H1 (cell line): ENCODE data around the gene OGG1. TPM values are rescaled to one million over a fixed set of nuclear protein-coding genes. Genes with fewer than 3 reads are reported as not detected.

Experiments used
- CTCF ChIA-PET: fragments of 300-600 bp; sonication (Branson Sonifier 250); formaldehyde crosslinking; loops from one replicate; lab custom pipeline; 2021; ENCODE audit not compliant: partially characterized antibody; lab: Charles Lee
- POLR2A ChIA-PET: fragments of 300-600 bp; sonication (Branson Sonifier 250); formaldehyde crosslinking; loops from one replicate; lab custom pipeline; 2021; ENCODE audit warnings: inconsistent platforms; ENCODE audit not compliant: partially characterized antibody; lab: Charles Lee
- DNase-seq, 2 experiments: peaks; one replicate each; pipeline versions ENCODE4 v3.0.0 to v3.0.0-alpha.2; 2010 to 2022; ENCODE audit warnings: low spot score in 2 of 2, low read depth in 1 of 2, mixed read lengths in 1 of 2
- FAIRE-seq: peaks from 2 replicates; lab custom pipeline; 2011; peaks lifted over from hg19 to GRCh38; lab: Jason Lieb, UNC
- H2AFZ ChIP-seq: 2 replicates; pipeline ENCODE4 v1.8.1; 2012; ENCODE audit warnings: low read length, inconsistent platforms
- H2AK5ac ChIP-seq: 2 replicates; pipeline ENCODE4 v1.6.1; 2013; ENCODE audit warnings: low read depth, low read length
- H2BK120ac ChIP-seq: replicated peaks from 2 replicates; pipeline ENCODE3; 2013; ENCODE audit warnings: low read depth, low read length, inconsistent platforms
- H2BK12ac ChIP-seq: 2 replicates; pipeline ENCODE4 v1.6.1; 2013; ENCODE audit warnings: low read depth, low read length
- H2BK15ac ChIP-seq: 2 replicates; pipeline ENCODE4 v1.6.1; 2013; ENCODE audit warnings: low read length
- H2BK20ac ChIP-seq: 2 replicates; pipeline ENCODE4 v1.6.1; 2013; ENCODE audit warnings: low read length
- H2BK5ac ChIP-seq: 2 replicates; pipeline ENCODE4 v1.6.1; 2013; ENCODE audit warnings: low read depth, low read length
- H3K14ac ChIP-seq: 2 replicates; pipeline ENCODE4 v1.6.1; 2013; ENCODE audit warnings: inconsistent platforms; ENCODE audit not compliant: insufficient read length
- H3K18ac ChIP-seq: 2 replicates; pipeline ENCODE4 v1.6.1; 2013; ENCODE audit warnings: low read length; ENCODE audit errors: extremely low read depth
- H3K23ac ChIP-seq: 2 replicates; pipeline ENCODE4 v1.6.1; 2013; ENCODE audit warnings: inconsistent platforms; ENCODE audit not compliant: insufficient read length
- H3K23me2 ChIP-seq: 2 replicates; pipeline ENCODE4 v1.6.1; 2013; ENCODE audit warnings: low read depth, low read length
- H3K27ac ChIP-seq: 2 replicates; pipeline ENCODE4 v1.6.1; 2011; ENCODE audit warnings: low read depth, low read length, inconsistent platforms
- H3K27me3 ChIP-seq, 4 experiments: replicated peaks in 1 of 4; 1 replicate in 1 of 4; 2 replicates in 3 of 4; pipeline versions ENCODE4 v1.6.1 to v1.8.1; 2011 to 2013; ENCODE audit warnings: low read length in 3 of 4, mild to moderate bottlenecking in 3 of 4, inconsistent platforms in 2 of 4, mixed read lengths in 2 of 4, moderate library complexity in 1 of 4; ENCODE audit not compliant: control insufficient read depth in 3 of 4, insufficient read depth in 3 of 4; ENCODE audit errors: extremely low read depth in 1 of 4
- H3K36me3 ChIP-seq, 4 experiments: 2 replicates each; pipeline versions ENCODE4 v1.6.1 to v1.8.1; 2011 to 2013; ENCODE audit warnings: mild to moderate bottlenecking in 4 of 4, low read length in 3 of 4, moderate library complexity in 2 of 4, control low read depth in 1 of 4, inconsistent platforms in 1 of 4; ENCODE audit not compliant: insufficient read depth in 4 of 4, control insufficient read depth in 2 of 4
- H3K4ac ChIP-seq: replicated peaks from 2 replicates; pipeline ENCODE3; 2013; ENCODE audit warnings: low read length, low read depth, mixed read lengths, inconsistent platforms; ENCODE audit not compliant: insufficient read length
- H3K4me1 ChIP-seq, 4 experiments: replicated peaks in 1 of 4; 1 replicate in 1 of 4; 2 replicates in 3 of 4; pipeline versions ENCODE4 v1.6.1 to v1.8.1; 2011 to 2013; ENCODE audit warnings: low read length in 3 of 4, inconsistent platforms in 2 of 4, mixed read lengths in 1 of 4; ENCODE audit not compliant: insufficient read depth in 4 of 4, control insufficient read depth in 3 of 4
- H3K4me2 ChIP-seq, 2 experiments: 2 replicates each; pipeline versions ENCODE4 v1.6.1 to v1.8.1; 2011 to 2013; ENCODE audit warnings: low read depth in 2 of 2, low read length in 2 of 2, control low read depth in 1 of 2, inconsistent platforms in 1 of 2, mild to moderate bottlenecking in 1 of 2; ENCODE audit not compliant: insufficient read depth in 1 of 2
- H3K4me3 ChIP-seq, 4 experiments: fragments of 200-600, 300-600 bp in 1 of 4; sonication (generic), shearing (Covaris generic), sonication (Bioruptor Twin) in 1 of 4; 2 replicates each; pipeline versions ENCODE4 v1.5.1 to v1.8.1; 2011 to 2016; ENCODE audit warnings: low read length in 4 of 4, low read depth in 3 of 4, control low read depth in 2 of 4, inconsistent platforms in 2 of 4, mild to moderate bottlenecking in 2 of 4, mixed read lengths in 1 of 4, moderate library complexity in 1 of 4; ENCODE audit not compliant: insufficient read depth in 2 of 4; ENCODE audit errors: extremely low read depth in 1 of 4
- H3K56ac ChIP-seq: replicated peaks from 2 replicates; pipeline ENCODE3; 2013; ENCODE audit warnings: low read depth, mild to moderate bottlenecking, mixed read lengths, low read length, inconsistent platforms; ENCODE audit not compliant: insufficient read length
- H3K79me1 ChIP-seq: 2 replicates; pipeline ENCODE4 v1.6.1; 2013; ENCODE audit warnings: low read depth, low read length, control low read depth
- H3K79me2 ChIP-seq, 2 experiments: 2 replicates each; pipeline versions ENCODE4 v1.6.1 to v1.8.1; 2012 to 2013; ENCODE audit warnings: low read length in 2 of 2, mild to moderate bottlenecking in 2 of 2, inconsistent platforms in 1 of 2; ENCODE audit not compliant: insufficient read depth in 2 of 2, control insufficient read depth in 1 of 2
- H3K9ac ChIP-seq, 4 experiments: replicated peaks in 1 of 4; 1 replicate in 1 of 4; 2 replicates in 3 of 4; pipeline versions ENCODE4 v1.6.1 to v1.8.1; 2011 to 2013; ENCODE audit warnings: low read depth in 3 of 4, low read length in 3 of 4, control low read depth in 2 of 4, mild to moderate bottlenecking in 2 of 4, moderate library complexity in 2 of 4, inconsistent platforms in 1 of 4; ENCODE audit errors: extremely low read depth in 1 of 4
- H3K9me3 ChIP-seq, 2 experiments: 2 replicates each; pipeline versions ENCODE4 v1.6.1 to v1.8.1; 2012 to 2013; ENCODE audit warnings: mild to moderate bottlenecking in 2 of 2, moderate library complexity in 2 of 2, control low read depth in 1 of 2, inconsistent platforms in 1 of 2, low read depth in 1 of 2, low read length in 1 of 2, mixed read lengths in 1 of 2; ENCODE audit not compliant: insufficient read depth in 2 of 2
- H4K20me1 ChIP-seq, 2 experiments: replicated peaks in 1 of 2; 2 replicates each; pipeline versions ENCODE3 to v1.8.1; 2011 to 2013; ENCODE audit warnings: inconsistent platforms in 2 of 2, low read length in 2 of 2, mild to moderate bottlenecking in 1 of 2; ENCODE audit not compliant: insufficient read depth in 2 of 2, control insufficient read depth in 1 of 2
- H4K5ac ChIP-seq: 2 replicates; pipeline ENCODE4 v1.6.1; 2013; ENCODE audit warnings: low read length, low read depth, mixed read lengths, inconsistent platforms; ENCODE audit not compliant: insufficient read length
- H4K8ac ChIP-seq: 2 replicates; pipeline ENCODE4 v1.8.0; 2013; ENCODE audit warnings: mild to moderate bottlenecking, moderate library complexity, low read length, inconsistent platforms; ENCODE audit not compliant: insufficient read depth; ENCODE audit errors: extremely low read depth
- H4K91ac ChIP-seq: replicated peaks from 2 replicates; pipeline ENCODE3; 2013; ENCODE audit warnings: low read length, mixed read lengths, inconsistent platforms; ENCODE audit not compliant: insufficient read length
- ATF3 ChIP-seq: IDR thresholded peaks from 2 replicates; pipeline ENCODE4 v1.6.1; 2011; ENCODE audit warnings: low read depth, mild to moderate bottlenecking, low read length; ENCODE audit not compliant: insufficient read depth
- BACH1 ChIP-seq: IDR thresholded peaks from 2 replicates; pipeline ENCODE4 v1.6.1; 2012; ENCODE audit warnings: low read length, improper control_type of control experiment
- CBX8 ChIP-seq: fragments of 300-800, 300-1000 bp; sonication (generic); IDR thresholded peaks from 2 replicates; pipeline ENCODE4 v1.7.1; 2016; ENCODE audit warnings: low read depth, low read length, borderline replicate concordance
- CHD2 ChIP-seq: IDR thresholded peaks from 2 replicates; pipeline ENCODE4 v1.6.1; 2012; ENCODE audit warnings: low read length, improper control_type of control experiment
- EZH2 ChIP-seq: fragments of 200-600 bp; sonication (generic); IDR thresholded peaks from 2 replicates; pipeline ENCODE4 v1.7.1; 2012; ENCODE audit warnings: low read depth, mild to moderate bottlenecking, moderate library complexity, low read length, inconsistent platforms; ENCODE audit not compliant: severe bottlenecking
- GABPA ChIP-seq: IDR thresholded peaks from 2 replicates; pipeline ENCODE4 v1.6.1; 2011; ENCODE audit warnings: mild to moderate bottlenecking, low read length, moderate library complexity, borderline replicate concordance; ENCODE audit not compliant: insufficient read depth
- JUN ChIP-seq: IDR thresholded peaks from 2 replicates; pipeline ENCODE4 v1.6.1; 2011; ENCODE audit warnings: low read depth, mild to moderate bottlenecking, improper control_type of control experiment, low read length
- KDM1A ChIP-seq: fragments of 200-600, 300-600 bp; sonication (generic); IDR thresholded peaks from 2 replicates; pipeline ENCODE4 v1.7.1; 2016; ENCODE audit warnings: mild to moderate bottlenecking, low read length, borderline replicate concordance
- MAX ChIP-seq: IDR thresholded peaks from 2 replicates; pipeline ENCODE4 v1.6.1; 2012; ENCODE audit warnings: inconsistent platforms
- POLR2A ChIP-seq, 2 experiments: IDR thresholded peaks; 1 replicate in 1 of 2; 2 replicates in 1 of 2; pipeline ENCODE4 v1.6.1; 2011; ENCODE audit warnings: low read depth in 2 of 2, low read length in 2 of 2, mild to moderate bottlenecking in 2 of 2; ENCODE audit errors: control extremely low read depth in 1 of 2
- RNF2 ChIP-seq: fragments of 200-900, 300-1000 bp; sonication (generic); IDR thresholded peaks from 2 replicates; pipeline ENCODE4 v1.7.1; 2016; ENCODE audit warnings: borderline replicate concordance, low read depth, mild to moderate bottlenecking, antibody characterized with exemption, low read length; ENCODE audit not compliant: poor library complexity, severe bottlenecking; ENCODE audit errors: missing control alignments
- TAF1 ChIP-seq: IDR thresholded peaks from 2 replicates; pipeline ENCODE4 v1.6.1; 2011; ENCODE audit warnings: mild to moderate bottlenecking, low read depth, low read length
- TAF7 ChIP-seq: optimal IDR thresholded peaks from 2 replicates; pipeline ENCODE3; 2011; ENCODE audit warnings: low read depth, mild to moderate bottlenecking, inconsistent platforms, low read length, moderate library complexity, borderline replicate concordance
- YY1 ChIP-seq: IDR thresholded peaks from 2 replicates; pipeline ENCODE4 v1.6.1; 2011; ENCODE audit warnings: low read depth, mild to moderate bottlenecking, low read length
- WGBS, 2 experiments: shearing (Covaris generic) in 1 of 2; methylation state at CpG; one replicate each; pipeline versions ENCODE4 v1.1.6 to v1.1.7; 2013 to 2015; ENCODE audit warnings: low lambda C conversion rate in 2 of 2, mixed read lengths in 2 of 2, inconsistent platforms in 1 of 2, low coverage in 1 of 2, missing lambda C conversion rate in 1 of 2; ENCODE audit not compliant: insufficient replicate concordance in 2 of 2, insufficient coverage in 1 of 2, insufficient read length in 1 of 2; ENCODE audit errors: extremely low coverage in 1 of 2, missing lambda C conversion rate in 1 of 2; 5-methylcytosine and 5-hydroxymethylcytosine counted together
- polyA plus RNA-seq, 7 experiments: library from polyadenylated mRNA; depleted of rRNA in 3 of 7; stranded (reverse) in 5 of 7; unstranded in 2 of 7; fragments of >200 nt in 5 of 7; fragments of 200-250 nt in 2 of 7; gene quantifications; 1 replicate in 5 of 7; 2 replicates in 1 of 7; 4 replicates in 1 of 7; pipeline versions ENCODE4 v1.2.1 to v1.2.3, GENCODE V29; 2011 to 2013; ENCODE audit warnings: missing spikeins in 2 of 7, mixed read lengths in 2 of 7
- total RNA-seq: library from RNA; stranded (reverse); fragmentation: NEBNext Ultra II Directional; extraction: Animal tissue kit (Norgen Biotek cat#: 25700); gene quantifications from 2 replicates; pipeline ENCODE4 v1.2.1, GENCODE V29; 2021

Gene OGG1
- total and polyA plus RNA-seq, 2 of the 8 experiments (the other 6 are each of a cell fraction or from before 2014, with no cell fraction given): 29.6 to 46.8 TPM

GRCh38 chr3:9777694-9778021 lies 27.9 kb downstream of the OGG1 start:
- H3K18ac ChIP-seq: no peak overlapping the region
- CTCF ChIA-PET: no interaction called here
- H2BK5ac ChIP-seq: no peak overlapping the region
- no peak overlapping the region for H4K5ac ChIP-seq
- H3K9me3 ChIP-seq: no peaks in the 10 kb centered on the region
- H3K56ac ChIP-seq: no peak overlapping the region
- H3K23me2 ChIP-seq: no peaks in the 10 kb centered on the region; the same call in 1 of the 2 replicates
- POLR2A ChIA-PET: interaction anchor here (0.6 to 2.8 kb wide), 11 partner anchors 8 to 79 kb away, joined by 3 to 10 read pairs (median 4); partner anchors contain the start of genes ARPC4, BRPF1 and TADA3
- DNase-seq (no peak), FAIRE-seq (no peak)
- no peaks in the 10 kb centered on the region for H4K20me1 ChIP-seq
- TF ChIP-seq GABPA (no peak), KDM1A (no peak), BACH1 (no peak), YY1 (no peak), TAF1 (no peak), RNF2 (no peak), MAX (no peak), CBX8 (no peak), JUN (no peak), TAF7 (no peak), ATF3 (no peak), EZH2 (no peak), POLR2A (IDR thresholded peaks at IDR 0.05; ENCODE audit: control extremely low read depth in 1 of 2, low read depth in 2 of 2, low read length in 2 of 2) (no peak), CHD2 (no peak)
- H3K9ac ChIP-seq: no peak overlapping the region
- H3K4me2 ChIP-seq: no peak overlapping the region
- no peak overlapping the region for H2AFZ ChIP-seq
- WGBS, 2 experiments: 77% methylated on average over 1 of the region's 1 CpG; no CpG with 5 or more reads in 1 of the 2 experiments
- H2BK12ac ChIP-seq: no peak overlapping the region
- H3K4me3 ChIP-seq: no peak overlapping the region
- no peak overlapping the region for H2BK120ac ChIP-seq
- peaks cover 0 to 5% (median 1%) of the 10 kb centered on the region in 4 experiments; a peak in 4 of 7 replicates for H3K27me3 ChIP-seq
- H2BK15ac ChIP-seq: no peak overlapping the region
- no peaks in the 10 kb centered on the region for H3K79me1 ChIP-seq
- no peak overlapping the region for H2AK5ac ChIP-seq
- no peaks in the 10 kb centered on the region for H3K4me1 ChIP-seq
- peaks cover 2 to 12% (median 10%) of the 10 kb centered on the region in 4 experiments; a peak in 6 of 8 replicates for H3K36me3 ChIP-seq
- H3K27ac ChIP-seq: no peak overlapping the region
- H3K79me2 ChIP-seq: no peaks in the 10 kb centered on the region
- no peak overlapping the region for H3K14ac ChIP-seq
- no peak overlapping the region for H3K23ac ChIP-seq
- no peak overlapping the region for H4K8ac ChIP-seq
- H4K91ac ChIP-seq: no peak overlapping the region
- no peak overlapping the region for H3K4ac ChIP-seq
- no peak overlapping the region for H2BK20ac ChIP-seq
